Keratinocyte (primary cell): ENCODE data around the gene NODAL.

Source experiments
- CTCF ChIP-seq, 3 experiments: IDR thresholded peaks in 1 of 3; conservative IDR thresholded peaks in 1 of 3; optimal IDR thresholded peaks in 1 of 3; 2 replicates in 2 of 3; 3 replicates in 1 of 3; pipeline versions ENCODE3 to v1.5.1; 2011; ENCODE audit warnings: low read length in 3 of 3, mild to moderate bottlenecking in 3 of 3, moderate library complexity in 2 of 3, control low read depth in 1 of 3, inconsistent platforms in 1 of 3; ENCODE audit not compliant: insufficient read depth in 2 of 3; ENCODE audit errors: extremely low read depth in 1 of 3
- EZH2 ChIP-seq: IDR thresholded peaks from one replicate; pipeline ENCODE4 v1.6.1; 2012; ENCODE audit warnings: inconsistent platforms, mild to moderate bottlenecking, low read length, moderate library complexity

- no peak for TF ChIP-seq EZH2
- TF ChIP-seq CTCF (optimal IDR thresholded peaks at IDR 0.05 in 1 of 3, IDR thresholded peaks at IDR 0.05 in 1 of 3, conservative IDR thresholded peaks at IDR 0.05 in 1 of 3; ENCODE audit: extremely low read depth in 1 of 3, insufficient read depth in 2 of 3, low read length in 3 of 3), result no peak
Observed at GRCh38 chr10:70479165-70479581, 37.7 kb upstream of the NODAL start.
